Erythroblast (primary cell): ENCODE results near the gene LDB3.

ENCODE experiments used
- GATA1 ChIP-seq: IDR thresholded peaks from 2 replicates; pipeline ENCODE4 v1.6.1; 2011; ENCODE audit warnings: low read depth, mild to moderate bottlenecking, control low read depth, low read length, moderate library complexity
- POLR2A ChIP-seq: IDR thresholded peaks from 2 replicates; pipeline ENCODE4 v1.6.1; 2011; ENCODE audit warnings: mild to moderate bottlenecking, low read length

- TF ChIP-seq POLR2A = no peak
- no peak for TF ChIP-seq GATA1
Observed at GRCh38 chr10:86733260-86733671, 65.0 kb downstream of the LDB3 start.
